ENCODE measurements around the gene STPG3.

DNA sequence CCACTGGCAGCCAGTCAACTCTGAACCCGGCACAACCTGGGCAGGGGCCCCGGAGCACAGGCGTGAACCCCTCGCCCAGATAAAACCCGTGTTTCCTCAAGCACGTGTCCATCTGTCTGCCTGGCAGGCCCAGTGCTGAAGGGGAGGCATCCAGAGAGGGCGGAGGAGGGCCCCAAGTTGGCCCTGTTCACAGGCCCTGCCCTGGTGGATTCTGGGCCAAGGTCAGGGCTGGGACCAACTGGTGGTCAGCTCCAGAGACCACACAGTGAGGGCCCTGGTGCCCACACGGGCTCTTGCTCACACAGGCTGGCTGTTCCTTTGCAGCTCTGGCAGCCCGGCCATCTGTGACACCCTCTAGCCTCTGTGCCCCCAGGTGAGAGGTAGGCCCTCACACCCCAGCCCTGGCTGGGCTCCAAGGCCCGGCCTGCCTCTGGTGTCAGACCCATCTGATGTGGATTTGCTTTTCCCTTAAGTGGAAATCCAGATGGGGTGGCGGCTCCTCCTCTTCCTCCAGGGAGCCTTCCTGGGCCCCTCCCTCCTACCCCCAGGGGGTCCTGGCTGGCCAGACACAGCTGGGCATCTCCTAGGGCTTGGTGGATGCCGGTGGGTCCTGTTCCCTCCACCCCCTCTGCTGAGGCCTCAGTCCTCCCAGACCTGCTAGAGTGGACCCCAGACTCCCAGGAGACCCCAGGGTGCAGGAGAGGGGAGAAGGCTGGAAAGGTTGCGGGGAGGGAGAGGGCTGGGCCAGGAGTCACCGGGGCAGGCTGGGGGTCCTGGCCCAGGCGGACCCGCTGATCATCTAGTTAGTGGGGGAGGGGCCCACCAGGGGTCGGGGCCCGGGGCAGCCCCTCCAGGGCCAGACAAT is 525 bp upstream of the STPG3 start:
- TF ChIP-seq POLR2AphosphoS5 (IDR thresholded peaks at IDR 0.05): no peak
- TF ChIP-seq, protein P1, sequence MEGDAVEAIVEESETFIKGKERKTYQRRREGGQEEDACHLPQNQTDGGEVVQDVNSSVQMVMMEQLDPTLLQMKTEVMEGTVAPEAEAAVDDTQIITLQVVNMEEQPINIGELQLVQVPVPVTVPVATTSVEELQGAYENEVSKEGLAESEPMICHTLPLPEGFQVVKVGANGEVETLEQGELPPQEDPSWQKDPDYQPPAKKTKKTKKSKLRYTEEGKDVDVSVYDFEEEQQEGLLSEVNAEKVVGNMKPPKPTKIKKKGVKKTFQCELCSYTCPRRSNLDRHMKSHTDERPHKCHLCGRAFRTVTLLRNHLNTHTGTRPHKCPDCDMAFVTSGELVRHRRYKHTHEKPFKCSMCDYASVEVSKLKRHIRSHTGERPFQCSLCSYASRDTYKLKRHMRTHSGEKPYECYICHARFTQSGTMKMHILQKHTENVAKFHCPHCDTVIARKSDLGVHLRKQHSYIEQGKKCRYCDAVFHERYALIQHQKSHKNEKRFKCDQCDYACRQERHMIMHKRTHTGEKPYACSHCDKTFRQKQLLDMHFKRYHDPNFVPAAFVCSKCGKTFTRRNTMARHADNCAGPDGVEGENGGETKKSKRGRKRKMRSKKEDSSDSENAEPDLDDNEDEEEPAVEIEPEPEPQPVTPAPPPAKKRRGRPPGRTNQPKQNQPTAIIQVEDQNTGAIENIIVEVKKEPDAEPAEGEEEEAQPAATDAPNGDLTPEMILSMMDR (IDR thresholded peaks at IDR 0.05): no peak
